Measurements from ENCODE around the gene FHOD1.

FHOD1 gene

GRCh38 chr16:67282447-67282805, 35.1 kb upstream of the FHOD1 start:
- no peak for TF ChIP-seq CTCF (IDR thresholded peaks at IDR 0.05; ENCODE audit: insufficient read depth, low read length, poor library complexity, severe bottlenecking)
- DNase-seq (ENCODE audit: extremely low read depth, insufficient read length) = no peak
- H3K36me3 ChIP-seq (ENCODE audit: control insufficient read depth, insufficient read depth, low read length) = no peaks in the 10 kb centered on the region
- H3K4me3 ChIP-seq (replicated peaks; ENCODE audit: low read depth, low read length) = no peak overlapping the region
- H3K27me3 ChIP-seq (replicated peaks; ENCODE audit: control insufficient read depth, insufficient read depth, low read length) = no peaks in the 10 kb centered on the region; the same call in 1 of the 2 replicates

GRCh38 chr16:67281536-67282446, 34.5 kb upstream of the FHOD1 start:
- DNase-seq (ENCODE audit: extremely low read depth, insufficient read length) = no peak
- no peaks in the 10 kb centered on the region for H3K36me3 ChIP-seq (ENCODE audit: control insufficient read depth, insufficient read depth, low read length)
- no peaks in the 10 kb centered on the region; the same call in 1 of the 2 replicates for H3K27me3 ChIP-seq (replicated peaks; ENCODE audit: control insufficient read depth, insufficient read depth, low read length)
- no peak overlapping the region for H3K4me3 ChIP-seq (replicated peaks; ENCODE audit: low read depth, low read length)
- no peak for TF ChIP-seq CTCF (IDR thresholded peaks at IDR 0.05; ENCODE audit: insufficient read depth, low read length, poor library complexity, severe bottlenecking)

- no peaks in the 10 kb centered on the region; the same call in 1 of the 2 replicates for H3K36me3 ChIP-seq (ENCODE audit: control insufficient read depth, insufficient read depth, low read length)
- H3K4me3 ChIP-seq (replicated peaks; ENCODE audit: low read depth, low read length) = no peak overlapping the region
- TF ChIP-seq CTCF (IDR thresholded peaks at IDR 0.05; ENCODE audit: insufficient read depth, low read length, poor library complexity, severe bottlenecking) = no peak
- no peak for DNase-seq (ENCODE audit: extremely low read depth, insufficient read length)
- no peaks in the 10 kb centered on the region; the same call in 1 of the 2 replicates for H3K27me3 ChIP-seq (replicated peaks; ENCODE audit: control insufficient read depth, insufficient read depth, low read length)
These were observed 33.1 kb upstream of the FHOD1 start for GRCh38 chr16:67280090-67281015.

DNA sequence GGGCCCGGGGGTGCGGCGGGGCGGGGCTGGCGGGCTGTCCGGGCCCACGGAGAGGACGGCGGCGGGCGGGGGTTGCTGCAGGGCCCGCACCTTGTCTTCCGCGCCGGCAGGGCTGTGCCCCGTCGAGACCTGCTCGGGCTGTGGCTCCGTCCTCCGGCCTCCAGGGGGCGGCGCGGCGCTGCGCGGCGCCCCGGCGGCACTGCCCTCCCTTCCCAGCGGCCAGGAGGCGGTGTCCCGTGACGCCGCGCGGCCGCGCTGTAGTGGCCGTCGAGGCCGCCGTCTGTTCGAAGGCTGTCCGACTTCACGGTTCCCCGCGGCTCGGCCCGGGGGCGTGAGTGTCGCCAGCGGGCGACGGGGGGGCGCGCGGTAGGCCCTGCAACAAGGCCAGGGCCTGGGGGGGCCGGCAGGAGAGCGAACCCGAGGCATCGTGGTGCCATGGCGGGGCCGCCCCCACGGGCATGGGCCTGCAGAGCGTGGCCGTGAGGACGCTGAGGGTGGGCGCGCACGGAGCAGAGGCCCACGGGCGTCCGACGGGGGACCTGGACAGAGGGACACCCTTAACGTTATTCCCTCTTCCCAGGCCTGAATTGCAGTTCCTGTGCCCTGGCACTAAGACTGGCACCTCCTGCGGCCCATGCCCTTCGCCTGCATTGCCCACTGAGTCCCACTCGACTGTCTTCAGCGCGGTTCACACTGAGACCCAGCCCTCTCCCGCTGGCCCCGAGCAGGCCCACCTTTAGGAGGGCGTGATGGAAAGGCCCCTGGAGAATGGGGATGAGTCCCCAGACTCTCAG, 32.2 kb upstream of the FHOD1 start, which contains the start of gene PLEKHG4:
TSS of gene PLEKHG4 (plus strand) at position 237 of the 794 bp plus-strand sequence. CDS start at position 750, 513 bp downstream.
- Histone ChIP-seq H3K36me3 (ENCODE audit: control insufficient read depth, insufficient read depth, low read length) (no peaks in the 10 kb centered on the region; the same call in 1 of the 2 replicates), H3K4me3 (replicated peaks; ENCODE audit: low read depth, low read length) (peak within 1 kb of the TSS; percentile 65), H3K27me3 (replicated peaks; ENCODE audit: control insufficient read depth, insufficient read depth, low read length) (no peaks in the 10 kb centered on the region; the same call in 1 of the 2 replicates)
- TF ChIP-seq CTCF (IDR thresholded peaks at IDR 0.05; ENCODE audit: insufficient read depth, low read length, poor library complexity, severe bottlenecking) = peak; percentile 21
- DNase-seq (ENCODE audit: extremely low read depth, insufficient read length) = peak; percentile 86

GRCh38 chr16:67278773-67279295, 31.6 kb upstream of the FHOD1 start:
- Histone ChIP-seq H3K4me3 (replicated peaks; ENCODE audit: low read depth, low read length) (peak overlapping the region; percentile 65), H3K36me3 (ENCODE audit: control insufficient read depth, insufficient read depth, low read length) (no peaks in the 10 kb centered on the region; the same call in 1 of the 2 replicates), H3K27me3 (replicated peaks; ENCODE audit: control insufficient read depth, insufficient read depth, low read length) (no peaks in the 10 kb centered on the region; the same call in 1 of the 2 replicates)
- TF ChIP-seq CTCF (IDR thresholded peaks at IDR 0.05; ENCODE audit: insufficient read depth, low read length, poor library complexity, severe bottlenecking) = peak; percentile 58
- DNase-seq (ENCODE audit: extremely low read depth, insufficient read length) = no peak
